ENCODE measurements around the gene PIP4K2B. TPM values are rescaled to one million over a fixed set of nuclear protein-coding genes. Genes with fewer than 3 reads are reported as not detected.

PIP4K2B gene
- total and polyA plus RNA-seq, 2 of the 8 experiments (the other 6 are each of a cell fraction or from before 2014, with no cell fraction given) = 21.5 to 57.8 TPM

- TF ChIP-seq CHD2 (IDR thresholded peaks at IDR 0.05; ENCODE audit: low read length) = peak; percentile 84
- TF ChIP-seq BCL11A (IDR thresholded peaks at IDR 0.05; ENCODE audit: low read depth in 2 of 2, low read length in 2 of 2) = no peak
- peak in 1 of 2 experiments; percentile 97; a peak in 2 of 3 replicates for TF ChIP-seq EP300 (IDR thresholded peaks at IDR 0.05; ENCODE audit: borderline replicate concordance in 1 of 2, low read depth in 2 of 2, low read length in 2 of 2)
- no peak for TF ChIP-seq POU5F1 (IDR thresholded peaks at IDR 0.05; ENCODE audit: low read depth, low read length)
- peak; percentile 56 for TF ChIP-seq SIX5 (IDR thresholded peaks at IDR 0.05; ENCODE audit: low read depth, low read length)
- TF ChIP-seq TCF12 (IDR thresholded peaks at IDR 0.05; ENCODE audit: low read depth, low read length) = no peak
- TF ChIP-seq MAX (IDR thresholded peaks at IDR 0.05) = peak; percentile 57; the same call in 1 of the 2 replicates
- TF ChIP-seq NANOG (IDR thresholded peaks at IDR 0.05; ENCODE audit: insufficient read depth, low read depth, low read length, poor library complexity, severe bottlenecking) = no peak
- TF ChIP-seq FOSL1 (IDR thresholded peaks at IDR 0.05; ENCODE audit: insufficient read depth, low read depth, low read length) = no peak
- peak; percentile 87 for TF ChIP-seq GTF2F1 (IDR thresholded peaks at IDR 0.05; ENCODE audit: borderline replicate concordance, low read depth, low read length)
- peak; percentile 78; the same call in 1 of the 2 replicates for TF ChIP-seq JUND (IDR thresholded peaks at IDR 0.05; ENCODE audit: low read length)
- TF ChIP-seq RXRA (IDR thresholded peaks at IDR 0.05; ENCODE audit: insufficient read depth, low read depth, low read length) = no peak
- no peak for TF ChIP-seq KDM1A (IDR thresholded peaks at IDR 0.05; ENCODE audit: borderline replicate concordance, low read length)
- peak; percentile 82 for TF ChIP-seq BRCA1 (IDR thresholded peaks at IDR 0.05; ENCODE audit: low read depth, low read length)
- no peak for TF ChIP-seq SUZ12 (IDR thresholded peaks at IDR 0.05; ENCODE audit: low read length)
- peak in 1 of 2 experiments; percentile 100 for TF ChIP-seq SIN3A (conservative IDR thresholded peaks at IDR 0.05 in 1 of 2, IDR thresholded peaks at IDR 0.05 in 1 of 2; ENCODE audit: low read depth in 1 of 2, low read length in 2 of 2)
- TF ChIP-seq CTBP2 (IDR thresholded peaks at IDR 0.05; ENCODE audit: borderline replicate concordance, insufficient read depth, insufficient read length, low read length) = no peak
- no peak for TF ChIP-seq ZNF274 (IDR thresholded peaks at IDR 0.05; ENCODE audit: borderline replicate concordance, extremely low read depth, low read length)
- no peak for TF ChIP-seq SIRT6 (IDR thresholded peaks at IDR 0.05; ENCODE audit: low read length)
- no peak for TF ChIP-seq CTCF (IDR thresholded peaks at IDR 0.05; ENCODE audit: control extremely low read depth in 1 of 3, insufficient read depth in 1 of 3, low read depth in 1 of 3, low read length in 3 of 3)
Observed at GRCh38 chr17:38824899-38825761, 25.8 kb upstream of the PIP4K2B start, which contains the start of gene CWC25 (continued).

Measured in H1 (cell line).